Lower leg skin (tissue), 4 donors: ENCODE data around the gene ING3. TPM values are rescaled to one million over a fixed set of nuclear protein-coding genes. Genes with fewer than 3 reads are reported as not detected.

Experiments
- DNase-seq, 2 donors: peaks; one replicate each; pipeline ENCODE4 v3.0.0-alpha.2; 2019; ENCODE audit warnings: low spot score in 2 of 2
- H3K4me3 ChIP-seq: fragments of 200-600 bp; sonication (generic); 2 replicates; pipeline ENCODE4 v1.5.1; 2017; ENCODE audit warnings: mild to moderate bottlenecking, low read depth; ENCODE audit not compliant: poor library complexity, severe bottlenecking
- POLR2A ChIP-seq, 2 donors: fragments of 450-650 bp; IDR thresholded peaks; one replicate each; pipeline ENCODE4 v1.6.1; 2016 to 2017; ENCODE audit warnings: antibody characterized with exemption in 2 of 2, mild to moderate bottlenecking in 1 of 2, moderate library complexity in 1 of 2
- WGBS, 2 donors: methylation state at CpG; one replicate each; pipeline ENCODE4 v1.1.5; 2018; 5-methylcytosine and 5-hydroxymethylcytosine counted together
- intact Hi-C: fragments of 100-400 bp; cut with DNase I; formaldehyde crosslinking; loops from one replicate; pipeline ENCODE4 v1.15.0; 2023; ENCODE audit warnings: low total_unique reads
- total RNA-seq, 4 donors: library from RNA; depleted of rRNA; stranded (reverse); fragments of >200 nt; gene quantifications; one replicate each; pipeline ENCODE4 v1.1.0, GENCODE V29; 2016
- TF ChIP-seq, protein P1 (sequence below), 3 donors: fragments of 450-650 bp; IDR thresholded peaks; one replicate each; pipeline ENCODE4 v1.5.1; 2016; ENCODE audit warnings: antibody characterized with exemption in 3 of 3, mild to moderate bottlenecking in 3 of 3, moderate library complexity in 2 of 3

The ING3 gene
- total RNA-seq, 4 donors from 2014 or later = 6.6 to 11.4 (median 9.8) TPM

GRCh38 chr7:120920034-120920433, 30.5 kb upstream of the ING3 start:
- no peak for TF ChIP-seq POLR2A (IDR thresholded peaks at IDR 0.05)
- TF ChIP-seq, protein P1, sequence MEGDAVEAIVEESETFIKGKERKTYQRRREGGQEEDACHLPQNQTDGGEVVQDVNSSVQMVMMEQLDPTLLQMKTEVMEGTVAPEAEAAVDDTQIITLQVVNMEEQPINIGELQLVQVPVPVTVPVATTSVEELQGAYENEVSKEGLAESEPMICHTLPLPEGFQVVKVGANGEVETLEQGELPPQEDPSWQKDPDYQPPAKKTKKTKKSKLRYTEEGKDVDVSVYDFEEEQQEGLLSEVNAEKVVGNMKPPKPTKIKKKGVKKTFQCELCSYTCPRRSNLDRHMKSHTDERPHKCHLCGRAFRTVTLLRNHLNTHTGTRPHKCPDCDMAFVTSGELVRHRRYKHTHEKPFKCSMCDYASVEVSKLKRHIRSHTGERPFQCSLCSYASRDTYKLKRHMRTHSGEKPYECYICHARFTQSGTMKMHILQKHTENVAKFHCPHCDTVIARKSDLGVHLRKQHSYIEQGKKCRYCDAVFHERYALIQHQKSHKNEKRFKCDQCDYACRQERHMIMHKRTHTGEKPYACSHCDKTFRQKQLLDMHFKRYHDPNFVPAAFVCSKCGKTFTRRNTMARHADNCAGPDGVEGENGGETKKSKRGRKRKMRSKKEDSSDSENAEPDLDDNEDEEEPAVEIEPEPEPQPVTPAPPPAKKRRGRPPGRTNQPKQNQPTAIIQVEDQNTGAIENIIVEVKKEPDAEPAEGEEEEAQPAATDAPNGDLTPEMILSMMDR (IDR thresholded peaks at IDR 0.05) = no peak
- no peak for DNase-seq
- intact Hi-C loops = no loop called here
- 44 to 59% methylated on average over 2 of the region's 2 CpGs for WGBS, 2 donors
- no peak overlapping the region for H3K4me3 ChIP-seq

- TF ChIP-seq POLR2A (IDR thresholded peaks at IDR 0.05) = no peak
- TF ChIP-seq, protein P1 (IDR thresholded peaks at IDR 0.05) = no peak
- 66 to 71% methylated on average over 3 of the region's 3 CpGs for WGBS, 2 donors
- intact Hi-C loops = no loop called here
- H3K4me3 ChIP-seq = no peak overlapping the region
- DNase-seq = no peak
Observed at GRCh38 chr7:120920591-120921274, 29.8 kb upstream of the ING3 start.

DNA sequence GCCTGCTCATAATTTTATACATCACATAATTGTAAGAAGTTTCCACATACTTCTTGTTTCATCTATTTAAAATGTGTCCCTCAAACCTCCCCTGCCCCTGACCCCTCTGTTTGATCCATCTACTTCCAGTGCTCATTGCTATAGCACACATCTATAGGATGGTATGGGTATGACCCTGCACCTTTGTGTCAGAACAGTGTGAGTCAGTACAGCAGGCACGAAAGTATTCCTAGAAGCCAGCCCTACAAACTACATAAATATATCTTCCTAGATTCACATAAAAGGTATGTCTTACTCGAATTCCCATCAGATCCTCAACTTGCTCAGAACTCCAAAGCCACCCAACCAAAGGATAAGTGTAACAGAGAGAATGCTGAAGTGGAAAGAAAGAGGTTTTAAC, 25.7 kb upstream of the ING3 start:
- intact Hi-C loops = no loop called here
- 70 to 75% methylated on average over 2 of the region's 2 CpGs for WGBS, 2 donors
- H3K4me3 ChIP-seq = no peak overlapping the region
- TF ChIP-seq, protein P1 (IDR thresholded peaks at IDR 0.05) = no peak
- no peak for TF ChIP-seq POLR2A (IDR thresholded peaks at IDR 0.05)
- DNase-seq = no peak

DNA sequence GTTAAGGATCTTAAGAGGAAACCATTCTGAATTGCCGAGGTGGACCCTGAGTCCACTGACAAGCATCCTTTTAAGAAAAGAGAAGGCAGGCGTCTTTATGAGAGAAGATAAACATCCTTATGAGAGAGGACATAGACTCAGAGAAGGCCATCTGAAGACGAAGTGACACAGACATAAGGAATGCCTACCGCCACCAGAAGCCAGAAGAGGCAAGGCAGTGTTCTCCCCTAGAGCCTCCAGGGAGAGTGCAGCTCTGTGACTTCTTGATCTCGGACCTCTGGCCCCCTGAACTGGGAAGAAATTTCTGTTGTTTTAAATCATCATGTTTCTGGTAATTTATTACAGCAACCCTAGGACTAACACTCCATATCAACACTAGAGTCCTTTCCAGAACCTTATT, 25.2 kb upstream of the ING3 start:
- intact Hi-C loops = no loop called here
- 71 to 76% methylated on average over 5 of the region's 5 CpGs for WGBS, 2 donors
- H3K4me3 ChIP-seq = no peak overlapping the region
- DNase-seq = no peak
- TF ChIP-seq POLR2A (IDR thresholded peaks at IDR 0.05) = no peak
- TF ChIP-seq, protein P1 (IDR thresholded peaks at IDR 0.05) = no peak

GRCh38 chr7:120926943-120927346, 23.6 kb upstream of the ING3 start:
- TF ChIP-seq POLR2A (IDR thresholded peaks at IDR 0.05) = no peak
- TF ChIP-seq, protein P1 (IDR thresholded peaks at IDR 0.05) = no peak
- intact Hi-C loops = no loop called here
- WGBS, 2 donors = 42 to 45% methylated on average over 2 of the region's 2 CpGs
- DNase-seq = no peak
- H3K4me3 ChIP-seq = no peak overlapping the region
